ENCODE results near the gene LIFR. TPM values are rescaled to one million over a fixed set of nuclear protein-coding genes. Genes with fewer than 3 reads are reported as not detected.
A peak's percentile ranks its signal among the peaks of the same experiment; 100 is the strongest.
"Not testable (repeated sequence)": the region's sequence is repeated elsewhere in the genome, so short reads cannot be mapped to it uniquely, and the experiment has no call there.

LIFR gene
- total RNA-seq, 2 donors from 2014 or later, result 75.0 to 80.4 TPM

GRCh38 chr5:38583500-38583899, 27.1 kb upstream of the LIFR start:
- intact Hi-C loops (cut with DNase I), result no loop called here

GRCh38 chr5:38582975-38583319, 26.5 kb upstream of the LIFR start:
- DNase-seq (ENCODE audit: low spot score), result no peak
- intact Hi-C loops (cut with DNase I), result no loop called here

More at GRCh38 chr5:38583500-38583899, 27.1 kb upstream of the LIFR start:
- no peak for DNase-seq (ENCODE audit: low spot score)

GRCh38 chr5:38582293-38582974, 26.0 kb upstream of the LIFR start:
- intact Hi-C loops (cut with DNase I), result no loop called here
- DNase-seq (ENCODE audit: low spot score), result no peak

GRCh38 chr5:38581597-38581996, 25.2 kb upstream of the LIFR start:
- DNase-seq (ENCODE audit: low spot score), result no peak
- intact Hi-C loops (cut with DNase I), result no loop called here

- intact Hi-C loops (cut with DNase I), result no loop called here
- no peak for DNase-seq (ENCODE audit: low spot score)
Measured at GRCh38 chr5:38579105-38579504, 22.7 kb upstream of the LIFR start.

GRCh38 chr5:38576961-38577684, 20.7 kb upstream of the LIFR start:
- intact Hi-C loops (cut with DNase I), result no loop called here

GRCh38 chr5:38576442-38576841, 20.0 kb upstream of the LIFR start:
- DNase-seq (ENCODE audit: low spot score), result no peak
- intact Hi-C loops (cut with DNase I), result no loop called here

More at GRCh38 chr5:38576961-38577684, 20.7 kb upstream of the LIFR start:
- DNase-seq (ENCODE audit: low spot score), result no peak

- intact Hi-C loops (cut with DNase I), result no loop called here
- no peak for DNase-seq (ENCODE audit: low spot score)
Measured at GRCh38 chr5:38575476-38575875, 19.0 kb upstream of the LIFR start.

- DNase-seq (ENCODE audit: low spot score), result no peak
- intact Hi-C loops (cut with DNase I), result no loop called here
Measured at GRCh38 chr5:38574009-38574408, 17.6 kb upstream of the LIFR start.

GRCh38 chr5:38573521-38573920, 17.1 kb upstream of the LIFR start:
- DNase-seq (ENCODE audit: low spot score), result no peak
- intact Hi-C loops (cut with DNase I), result no loop called here

GRCh38 chr5:38569180-38569579, 12.7 kb upstream of the LIFR start:
- intact Hi-C loops (cut with DNase I), result no loop called here
- DNase-seq (ENCODE audit: low spot score), result no peak

- intact Hi-C loops (cut with DNase I), result not testable (repeated sequence)
Measured at GRCh38 chr5:38567306-38567705, 10.9 kb upstream of the LIFR start.

GRCh38 chr5:38563624-38564023, 7.2 kb upstream of the LIFR start:
- intact Hi-C loops (cut with DNase I), result no loop called here
- no peak for DNase-seq (ENCODE audit: low spot score)

More at GRCh38 chr5:38567306-38567705, 10.9 kb upstream of the LIFR start:
- not testable (repeated sequence) for DNase-seq (ENCODE audit: low spot score)

GRCh38 chr5:38562444-38563210, 6.2 kb upstream of the LIFR start:
- intact Hi-C loops (cut with DNase I), result no loop called here
- DNase-seq (ENCODE audit: low spot score), result no peak

- no peak for DNase-seq (ENCODE audit: low spot score)
- intact Hi-C loops (cut with DNase I), result loop anchor here (10.0 kb wide), 3 partner anchors 115 to 245 kb away; no protein-coding TSS in a partner anchor
Measured at GRCh38 chr5:38559428-38559827, 3.0 kb upstream of the LIFR start.

GRCh38 chr5:38557792-38558191, 1.3 kb upstream of the LIFR start:
- DNase-seq (ENCODE audit: low spot score), result no peak
- intact Hi-C loops (cut with DNase I), result loop anchor here (10.0 kb wide), 3 partner anchors 113 to 247 kb away; no protein-coding TSS in a partner anchor

GRCh38 chr5:38557308-38557710, 863 bp upstream of the LIFR start:
- intact Hi-C loops (cut with DNase I), result loop anchor here (10.0 kb wide), 3 partner anchors 113 to 247 kb away; no protein-coding TSS in a partner anchor
- DNase-seq (ENCODE audit: low spot score), result no peak

GRCh38 chr5:38556088-38556598, 303 bp downstream of the LIFR start:
- DNase-seq (ENCODE audit: low spot score), result peak; percentile 82
- intact Hi-C loops (cut with DNase I), result loop anchor here (10.0 kb wide), 3 partner anchors 111 to 249 kb away; no protein-coding TSS in a partner anchor

- DNase-seq (ENCODE audit: low spot score), result no peak
- intact Hi-C loops (cut with DNase I), result loop anchor here (10.0 kb wide), 3 partner anchors 111 to 249 kb away; no protein-coding TSS in a partner anchor
Measured at GRCh38 chr5:38555354-38556087, 925 bp downstream of the LIFR start.
